HEK293 (cell line): ENCODE measurements around the gene GGA3.

Source experiments
- CTCF ChIA-PET: fragments of 350-600 bp; formaldehyde crosslinking; extraction: SDS; loops from one replicate; lab custom pipeline; 2021; ENCODE audit warnings: antibody characterized with exemption; lab: Yijun Ruan, JAX
- POLR2A ChIA-PET: fragments of 300-600 bp; formaldehyde crosslinking; extraction: SDS; loops from one replicate; lab custom pipeline; 2020; ENCODE audit warnings: antibody characterized with exemption, inconsistent platforms; lab: Yijun Ruan, JAX
- H3K27ac ChIP-seq: fragments of 200-500 bp; sonication (Bioruptor generic); 2 replicates; pipeline ENCODE4 v1.5.1; 2014; ENCODE audit warnings: low read depth, low read length, control low read depth, inconsistent platforms; ENCODE audit errors: extremely low read depth
- H3K36me3 ChIP-seq, 2 experiments: fragments of 200-500 bp in 1 of 2; sonication (Bioruptor generic) in 1 of 2; 1 replicate in 1 of 2; 2 replicates in 1 of 2; pipeline ENCODE4 v1.5.1; 2014 to 2017; ENCODE audit warnings: inconsistent platforms in 2 of 2, low read length in 2 of 2; ENCODE audit not compliant: control insufficient read depth in 2 of 2, insufficient read depth in 1 of 2
- H3K4me1 ChIP-seq: fragments of 200-500 bp; sonication (Bioruptor generic); 2 replicates; pipeline ENCODE4 v1.5.1; 2014; ENCODE audit warnings: mild to moderate bottlenecking, low read length, inconsistent platforms; ENCODE audit not compliant: control insufficient read depth, insufficient read depth
- H3K4me3 ChIP-seq: 2 replicates; pipeline ENCODE4 v1.5.1; 2011; ENCODE audit warnings: low read depth, mild to moderate bottlenecking, control low read depth, low read length, moderate library complexity
- H3K9me3 ChIP-seq: fragments of 200-500 bp; sonication (Bioruptor generic); 2 replicates; pipeline ENCODE4 v1.5.1; 2014; ENCODE audit warnings: low read depth, low read length, inconsistent platforms; ENCODE audit not compliant: control insufficient read depth, insufficient read depth
- INSM2 ChIP-seq: fragments of 450-650 bp; formaldehyde crosslinking; IDR thresholded peaks from 2 replicates; pipeline ENCODE4 v1.5.1; 2016; ENCODE audit warnings: missing biosample characterization, missing genetic modification characterization
- OVOL3 ChIP-seq: fragments of 450-650 bp; formaldehyde crosslinking; IDR thresholded peaks from 2 replicates; pipeline ENCODE4 v1.5.1; 2016; ENCODE audit warnings: missing biosample characterization, missing genetic modification characterization
- PRDM4 ChIP-seq: fragments of 450-650 bp; formaldehyde crosslinking; IDR thresholded peaks from 2 replicates; pipeline ENCODE4 v1.5.1; 2017; ENCODE audit warnings: missing biosample characterization, missing genetic modification characterization
- SP2 ChIP-seq: fragments of 450-650 bp; formaldehyde crosslinking; IDR thresholded peaks from 2 replicates; pipeline ENCODE4 v1.5.1; 2016; ENCODE audit warnings: missing biosample characterization, missing genetic modification characterization
- TCF7L2 ChIP-seq: IDR thresholded peaks from 2 replicates; pipeline ENCODE4 v1.6.1; 2011; ENCODE audit warnings: low read depth, mild to moderate bottlenecking, inconsistent platforms, low read length, moderate library complexity, borderline replicate concordance
- ZBTB21 ChIP-seq: fragments of 450-650 bp; formaldehyde crosslinking; IDR thresholded peaks from 2 replicates; pipeline ENCODE4 v1.5.1; 2017; ENCODE audit warnings: missing biosample characterization, missing genetic modification characterization
- ZFP3 ChIP-seq: fragments of 450-650 bp; formaldehyde crosslinking; IDR thresholded peaks from 2 replicates; pipeline ENCODE4 v1.5.1; 2016; ENCODE audit warnings: low read depth, missing biosample characterization, missing genetic modification characterization
- ZNF174 ChIP-seq: fragments of 450-650 bp; formaldehyde crosslinking; IDR thresholded peaks from 2 replicates; pipeline ENCODE4 v1.5.0; 2017; ENCODE audit warnings: missing biosample characterization, mild to moderate bottlenecking, missing genetic modification characterization
- ZNF211 ChIP-seq: fragments of 450-650 bp; formaldehyde crosslinking; IDR thresholded peaks from 2 replicates; pipeline ENCODE4 v1.5.1; 2016; ENCODE audit warnings: low read depth, missing biosample characterization, missing genetic modification characterization
- ZNF311 ChIP-seq: fragments of 450-650 bp; formaldehyde crosslinking; IDR thresholded peaks from 2 replicates; pipeline ENCODE4 v1.5.1; 2017; ENCODE audit warnings: missing biosample characterization, missing genetic modification characterization, borderline replicate concordance
- ZNF362 ChIP-seq: fragments of 450-650 bp; formaldehyde crosslinking; IDR thresholded peaks from 2 replicates; pipeline ENCODE4 v1.5.1; 2016; ENCODE audit warnings: missing biosample characterization, missing genetic modification characterization
- ZNF792 ChIP-seq: fragments of 450-650 bp; formaldehyde crosslinking; IDR thresholded peaks from 2 replicates; pipeline ENCODE4 v1.5.1; 2016; ENCODE audit warnings: missing biosample characterization, missing genetic modification characterization

Gene GGA3

GRCh38 chr17:75218131-75218530, 43.3 kb downstream of the GGA3 start (continued):
- TF ChIP-seq PRDM4 (tag by site-specific recombination), result no peak
- no peak for TF ChIP-seq ZNF211
- TF ChIP-seq ZBTB21 (tag by site-specific recombination), result no peak
- TF ChIP-seq SP2 (tag by site-specific recombination), result no peak
- TF ChIP-seq, all 188 proteins: peak for 0

GRCh38 chr17:75209061-75209460, 52.3 kb downstream of the GGA3 start:
- ChIA-PET POLR2A (interaction anchor here (0.5 to 0.6 kb wide), 2 partner anchors 136 to 576 kb away, joined by 3 to 7 read pairs; no protein-coding TSS in a partner anchor), CTCF (interaction anchor here (1.2 to 3.5 kb wide), 3 partner anchors 31 to 103 kb away, joined by 3 to 14 read pairs (median 3); no protein-coding TSS in a partner anchor)
- Histone ChIP-seq H3K36me3 (peaks cover 53 to 60% of the 10 kb centered on the region in 2 experiments), H3K9me3 (no peaks in the 10 kb centered on the region), H3K4me1 (no peaks in the 10 kb centered on the region), H3K4me3 (no peak overlapping the region), H3K27ac (no peak overlapping the region)
- TF ChIP-seq OVOL3 (tag by site-specific recombination) (no peak), TCF7L2 (no peak)

GRCh38 chr17:75208161-75208560, 53.2 kb downstream of the GGA3 start:
- TF ChIP-seq ZNF362 (tag by site-specific recombination) (0 out of 2 replicates have a peak, but pooled peaks have one; percentile 28), ZNF174 (tag by site-specific recombination) (no peak), INSM2 (tag by site-specific recombination) (no peak), ZNF792 (tag by site-specific recombination) (no peak)
- Histone ChIP-seq H3K9me3 (no peaks in the 10 kb centered on the region), H3K4me3 (no peak overlapping the region), H3K27ac (no peak overlapping the region), H3K36me3 (peaks cover 45 to 51% of the 10 kb centered on the region in 2 experiments), H3K4me1 (no peaks in the 10 kb centered on the region)
- ChIA-PET POLR2A (interaction anchor here (0.5 to 0.7 kb wide), 2 partner anchors 25 to 135 kb away, joined by 3 to 6 read pairs; partner anchors contain the start of gene SUMO2), CTCF (interaction anchor here (0.6 to 3.5 kb wide), 5 partner anchors 16 to 251 kb away, joined by 3 to 14 read pairs (median 3); no protein-coding TSS in a partner anchor)

GRCh38 chr17:75207760-75208159, 53.6 kb downstream of the GGA3 start:
- no peak overlapping the region for H3K27ac ChIP-seq
- TF ChIP-seq ZFP3 (tag by site-specific recombination), result 0 out of 2 replicates have a peak, but pooled peaks have one; percentile 66
- TF ChIP-seq ZNF311 (tag by site-specific recombination), result no peak
- H3K4me3 ChIP-seq, result no peak overlapping the region
- H3K9me3 ChIP-seq, result no peaks in the 10 kb centered on the region
- peaks cover 41 to 47% of the 10 kb centered on the region in 2 experiments for H3K36me3 ChIP-seq
- ChIA-PET POLR2A (interaction anchor here (0.7 kb wide), 1 partner anchor 25 kb away, joined by 6 read pairs; the partner anchor contains the start of gene SUMO2), CTCF (interaction anchor here (0.7 to 3.5 kb wide), 3 partner anchors 94 to 251 kb away, joined by 3 to 14 read pairs (median 10); no protein-coding TSS in a partner anchor)
- H3K4me1 ChIP-seq, result no peaks in the 10 kb centered on the region
